PC-3 (cell line): ENCODE results near the gene TNPO2. TPM values are rescaled to one million over a fixed set of nuclear protein-coding genes. Genes with fewer than 3 reads are reported as not detected.

ENCODE experiments used
- ATAC-seq: fragments of 200-7000 bp; cut with Tn5 transposase; 2 replicates; pipeline ENCODE4 v1.9.1; 2020; ENCODE audit warnings: mild to moderate bottlenecking, moderate library complexity
- BruUV-seq: library from RNA; stranded (reverse); fragments of 400-500 nt; replicated peaks from 2 replicates; lab custom pipeline; 2021; lab: Mats Ljungman, UMichigan
- CTCF ChIA-PET: fragments of 300-600 bp; sonication (Branson Sonifier 250); formaldehyde crosslinking; loops from one replicate; lab custom pipeline; 2022; ENCODE audit warnings: antibody characterized with exemption; lab: Charles Lee
- POLR2A ChIA-PET: fragments of 300-600 bp; sonication (Branson Sonifier 250); formaldehyde crosslinking; loops from one replicate; lab custom pipeline; 2022; ENCODE audit warnings: antibody characterized with exemption; ENCODE audit not compliant: unreplicated experiment; lab: Charles Lee
- DNase-seq: peaks from one replicate; pipeline ENCODE4 v3.0.0-alpha.2; 2015
- H2AFZ ChIP-seq: fragments of 300-600 bp; sonication (generic); 2 replicates; pipeline ENCODE4 v1.6.0; 2016; ENCODE audit warnings: antibody characterized with exemption, low read length
- H3F3A ChIP-seq: fragments of 300-600 bp; sonication (generic); one replicate; pipeline ENCODE4 v1.6.0; 2017; ENCODE audit warnings: antibody characterized with exemption, low read length, control low read depth, mild to moderate bottlenecking; ENCODE audit not compliant: unreplicated experiment
- H3K27ac ChIP-seq: fragments of 300-600 bp; sonication (generic); 2 replicates; pipeline ENCODE4 v1.5.1; 2016; ENCODE audit warnings: mild to moderate bottlenecking, low read length
- H3K27me3 ChIP-seq: fragments of 300-600 bp; sonication (generic); 2 replicates; pipeline ENCODE4 v1.6.1; 2016; ENCODE audit warnings: low read length, mixed read lengths
- H3K36me3 ChIP-seq: fragments of 300-600 bp; sonication (generic); 2 replicates; pipeline ENCODE4 v1.6.1; 2016; ENCODE audit warnings: low read depth, mixed run types, low read length, mixed read lengths
- H3K4me1 ChIP-seq: fragments of 300-600 bp; sonication (generic); 2 replicates; pipeline ENCODE4 v1.5.1; 2016; ENCODE audit warnings: low read length; ENCODE audit not compliant: insufficient read depth
- H3K4me2 ChIP-seq: fragments of 300-600 bp; sonication (generic); 2 replicates; pipeline ENCODE4 v1.6.0; 2016; ENCODE audit warnings: low read length
- H3K4me3 ChIP-seq: fragments of 300-600 bp; sonication (generic); 2 replicates; pipeline ENCODE4 v1.5.1; 2016; ENCODE audit warnings: mild to moderate bottlenecking, low read length, mixed read lengths
- H3K79me2 ChIP-seq: fragments of 300-600 bp; sonication (generic); 2 replicates; pipeline ENCODE4 v1.6.1; 2017; ENCODE audit warnings: low read length, mixed read lengths
- H3K9ac ChIP-seq: fragments of 300-600 bp; sonication (generic); 2 replicates; pipeline ENCODE4 v1.6.0; 2016; ENCODE audit warnings: mild to moderate bottlenecking, low read length
- H3K9me2 ChIP-seq: fragments of 300-600 bp; sonication (generic); replicated peaks from 2 replicates; pipeline ENCODE4 v1.6.1; 2016; ENCODE audit warnings: mixed run types, low read length, mixed read lengths
- H3K9me3 ChIP-seq: fragments of 300-600 bp; sonication (generic); 2 replicates; pipeline ENCODE4 v1.6.1; 2016; ENCODE audit warnings: low read length, mixed read lengths
- H4K20me1 ChIP-seq: fragments of 300-600 bp; sonication (generic); 2 replicates; pipeline ENCODE4 v1.6.1; 2016; ENCODE audit warnings: low read length, mixed read lengths
- CTCF ChIP-seq: fragments of 300-600 bp; sonication (generic); conservative IDR thresholded peaks from 2 replicates; pipeline ENCODE4 v1.5.1; 2017; ENCODE audit warnings: antibody characterized with exemption, low read depth, mild to moderate bottlenecking, low read length
- EZH2 ChIP-seq: fragments of 300-600 bp; sonication (generic); IDR thresholded peaks from one replicate; pipeline ENCODE4 v1.6.1; 2017; ENCODE audit warnings: antibody characterized with exemption, mild to moderate bottlenecking, low read length; ENCODE audit not compliant: unreplicated experiment
- EZH2phosphoT487 ChIP-seq: fragments of 300-600 bp; sonication (generic); IDR thresholded peaks from 2 replicates; pipeline ENCODE4 v1.6.1; 2018; ENCODE audit warnings: mild to moderate bottlenecking, antibody characterized with exemption, low read length, borderline replicate concordance
- intact Hi-C: fragments of 100-400 bp; cut with micrococcal nuclease; formaldehyde crosslinking; loops from 2 replicates; pipeline ENCODE4 v1.9.0; 2023
- total RNA-seq: library from RNA; depleted of rRNA; stranded (reverse); fragments of >200 nt; gene quantifications from 2 replicates; pipeline ENCODE4 v1.2.3, GENCODE V29; 2014

Gene TNPO2
- total RNA-seq, 1 experiment from 2014 or later = 50.6 TPM

- Histone ChIP-seq H3K4me2 (no peak overlapping the region), H3K9me2 (no peaks in the 10 kb centered on the region), H3F3A (no peaks in the 10 kb centered on the region), H3K9ac (no peak overlapping the region), H2AFZ (no peak overlapping the region), H3K9me3 (no peaks in the 10 kb centered on the region), H3K4me3 (no peak overlapping the region), H3K4me1 (no peaks in the 10 kb centered on the region), H3K79me2 (peaks cover 26% of the 10 kb centered on the region), H3K36me3 (peaks cover 48% of the 10 kb centered on the region), H3K27me3 (no peaks in the 10 kb centered on the region), H3K27ac (no peak overlapping the region), H4K20me1 (peaks cover 6% of the 10 kb centered on the region; the same call in 1 of the 2 replicates)
- CTCF ChIA-PET = no interaction called here
- TF ChIP-seq EZH2phosphoT487 (no peak), CTCF (no peak), EZH2 (no peak)
- ATAC-seq (no peak), DNase-seq (no peak)
- intact Hi-C loops = no loop called here
- no TSS peak for BruUV-seq
- POLR2A ChIA-PET = no interaction called here
Observed at GRCh38 chr19:12675940-12676339, 47.8 kb downstream of the TNPO2 start.

DNA sequence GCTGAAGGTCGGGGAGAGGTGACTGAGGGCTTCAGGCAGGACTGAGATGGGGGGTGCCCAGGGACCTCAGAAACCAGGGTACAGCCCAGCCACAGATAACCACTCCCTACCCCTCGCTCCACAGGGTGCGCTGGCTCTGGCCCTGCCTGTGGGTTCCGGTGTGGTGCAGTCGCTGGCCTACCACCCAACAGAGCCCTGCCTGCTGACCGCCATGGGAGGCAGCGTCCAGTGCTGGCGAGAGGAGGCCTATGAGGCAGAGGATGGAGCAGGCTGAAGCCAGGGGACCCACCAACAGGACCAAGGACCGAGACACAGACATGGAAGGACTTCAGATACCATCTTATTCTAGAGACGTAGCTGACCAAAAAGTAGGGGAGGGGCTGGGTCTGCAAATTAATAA, 48.3 kb downstream of the TNPO2 start:
- H3K36me3 ChIP-seq = peaks cover 48% of the 10 kb centered on the region
- peaks cover 31% of the 10 kb centered on the region for H3K79me2 ChIP-seq
- H3K4me1 ChIP-seq = peaks cover 4% of the 10 kb centered on the region; the same call in 1 of the 2 replicates
- H3K9ac ChIP-seq = no peak overlapping the region
- H3K4me3 ChIP-seq = no peak overlapping the region
- DNase-seq = no peak
- no peaks in the 10 kb centered on the region for H3F3A ChIP-seq
- peaks cover 6% of the 10 kb centered on the region; the same call in 1 of the 2 replicates for H4K20me1 ChIP-seq
- no peaks in the 10 kb centered on the region for H3K9me2 ChIP-seq
- ChIA-PET POLR2A (no interaction called here), CTCF (no interaction called here)
- TF ChIP-seq EZH2 (no peak), CTCF (no peak), EZH2phosphoT487 (no peak)
- no peak for ATAC-seq
- no peak overlapping the region for H2AFZ ChIP-seq
- H3K9me3 ChIP-seq = no peaks in the 10 kb centered on the region
- intact Hi-C loops = no loop called here
- no peak overlapping the region for H3K4me2 ChIP-seq
- no peaks in the 10 kb centered on the region for H3K27me3 ChIP-seq
- H3K27ac ChIP-seq = no peak overlapping the region
- no TSS peak for BruUV-seq

- no peak overlapping the region for H3K4me2 ChIP-seq
- no peak overlapping the region for H2AFZ ChIP-seq
- ChIA-PET CTCF (interaction anchor here (1.2 kb wide), 1 partner anchor 107 kb away, joined by 12 read pairs; no protein-coding TSS in a partner anchor), POLR2A (interaction anchor here (0.6 kb wide), 1 partner anchor 64 kb away, joined by 5 read pairs; no protein-coding TSS in a partner anchor)
- intact Hi-C loops = loop anchor here (1.0 kb wide), 1 partner anchor 108 kb away; no protein-coding TSS in a partner anchor
- DNase-seq (no peak), ATAC-seq (no peak)
- no peaks in the 10 kb centered on the region for H3K9me2 ChIP-seq
- no peak overlapping the region for H3K27ac ChIP-seq
- no peak overlapping the region for H3K9ac ChIP-seq
- H3K9me3 ChIP-seq = no peaks in the 10 kb centered on the region
- no peaks in the 10 kb centered on the region for H3F3A ChIP-seq
- H3K27me3 ChIP-seq = no peaks in the 10 kb centered on the region
- peaks cover 15% of the 10 kb centered on the region for H3K4me1 ChIP-seq
- no peak overlapping the region for H3K4me3 ChIP-seq
- no TSS peak for BruUV-seq
- TF ChIP-seq EZH2phosphoT487 (no peak), CTCF (no peak), EZH2 (no peak)
- H3K36me3 ChIP-seq = peaks cover 34% of the 10 kb centered on the region
- peaks cover 40% of the 10 kb centered on the region for H3K79me2 ChIP-seq
- H4K20me1 ChIP-seq = peaks cover 6% of the 10 kb centered on the region; the same call in 1 of the 2 replicates
Observed at GRCh38 chr19:12672744-12673143, 51.0 kb downstream of the TNPO2 start.
